ENCODE results near the gene C3orf80. TPM values are rescaled to one million over a fixed set of nuclear protein-coding genes. Genes with fewer than 3 reads are reported as not detected.
"Not testable (repeated sequence)": the region's sequence is repeated elsewhere in the genome, so short reads cannot be mapped to it uniquely, and the experiment has no call there.

C3orf80 gene
- total and polyA plus RNA-seq, 7 donors, result under 0.01 to 28.3 (median 13.3) TPM; not detected in 1

- no peaks in the 10 kb centered on the region for H3K9me3 ChIP-seq
- peaks cover 0 to 40% (median 18%) of the 10 kb centered on the region in 4 donors for H3K4me1 ChIP-seq
- DNase-seq, result no peak
- peaks cover 0 to 11% (median 0%) of the 10 kb centered on the region in 3 donors for H3K27me3 ChIP-seq
- H3K27ac ChIP-seq, result peak overlapping the region in 2 of 4 donors; percentile 82 to 84
- intact Hi-C loops (cut with DNase I), result loop anchor here (5.0 kb wide), 1 partner anchor 115 kb away; no protein-coding TSS in a partner anchor
- TF ChIP-seq POLR2A (IDR thresholded peaks at IDR 0.05) (no peak), CTCF (IDR thresholded peaks at IDR 0.05) (no peak), POLR2AphosphoS5 (IDR thresholded peaks at IDR 0.05) (no peak), EP300 (IDR thresholded peaks at IDR 0.05) (no peak)
- peak overlapping the region; percentile 5 to 81 (median 79) for H3K4me3 ChIP-seq
- WGBS, 2 donors, result 51 to 56% methylated on average over 3 of the region's 3 CpGs
- H3K36me3 ChIP-seq, result no peaks in the 10 kb centered on the region
Observed at GRCh38 chr3:160227419-160227818, 2.2 kb downstream of the C3orf80 start.

GRCh38 chr3:160232014-160232413 is 6.8 kb downstream of the C3orf80 start:
- intact Hi-C loops (cut with DNase I), result no loop called here
- Histone ChIP-seq H3K4me1 (peaks cover 0 to 16% (median 3%) of the 10 kb centered on the region in 4 donors), H3K4me3 (no peak overlapping the region), H3K27ac (no peak overlapping the region), H3K36me3 (no peaks in the 10 kb centered on the region), H3K27me3 (peaks cover 0 to 2% (median 0%) of the 10 kb centered on the region in 3 donors), H3K9me3 (no peaks in the 10 kb centered on the region)
- TF ChIP-seq CTCF (IDR thresholded peaks at IDR 0.05) (no peak), EP300 (IDR thresholded peaks at IDR 0.05) (no peak), POLR2AphosphoS5 (IDR thresholded peaks at IDR 0.05) (no peak), POLR2A (IDR thresholded peaks at IDR 0.05) (no peak)
- 66 to 73% methylated on average over 3 of the region's 3 CpGs for WGBS, 2 donors
- no peak for DNase-seq

DNA sequence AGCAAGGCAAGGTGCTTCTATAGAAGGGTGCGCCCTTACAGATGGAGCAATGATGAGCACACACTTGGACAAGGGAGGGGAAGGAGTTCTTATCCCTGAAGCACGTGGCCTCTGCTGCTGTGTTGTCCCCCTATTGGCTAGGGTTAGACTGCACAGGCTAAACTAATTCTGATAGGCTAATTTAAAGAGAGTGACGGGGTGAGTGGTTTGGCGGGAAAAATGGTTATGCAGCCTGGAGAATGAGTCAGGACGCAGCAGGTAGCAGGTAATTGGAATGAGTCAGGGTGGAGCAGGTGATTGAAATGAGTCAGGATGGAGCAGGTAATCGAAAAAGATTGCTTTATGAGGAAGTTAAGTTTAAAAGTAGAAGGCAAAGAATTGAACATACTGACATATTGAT is 15.5 kb downstream of the C3orf80 start:
- H3K27me3 ChIP-seq; H3K9me3 ChIP-seq; H3K4me1 ChIP-seq; H3K36me3 ChIP-seq; intact Hi-C loops (cut with DNase I); DNase-seq; H3K27ac ChIP-seq; H3K4me3 ChIP-seq: not testable (repeated sequence)
- whole genome bisulfite sequencing, 2 donors, result 78 to 89% methylated on average over 6 of the region's 6 CpGs

DNA sequence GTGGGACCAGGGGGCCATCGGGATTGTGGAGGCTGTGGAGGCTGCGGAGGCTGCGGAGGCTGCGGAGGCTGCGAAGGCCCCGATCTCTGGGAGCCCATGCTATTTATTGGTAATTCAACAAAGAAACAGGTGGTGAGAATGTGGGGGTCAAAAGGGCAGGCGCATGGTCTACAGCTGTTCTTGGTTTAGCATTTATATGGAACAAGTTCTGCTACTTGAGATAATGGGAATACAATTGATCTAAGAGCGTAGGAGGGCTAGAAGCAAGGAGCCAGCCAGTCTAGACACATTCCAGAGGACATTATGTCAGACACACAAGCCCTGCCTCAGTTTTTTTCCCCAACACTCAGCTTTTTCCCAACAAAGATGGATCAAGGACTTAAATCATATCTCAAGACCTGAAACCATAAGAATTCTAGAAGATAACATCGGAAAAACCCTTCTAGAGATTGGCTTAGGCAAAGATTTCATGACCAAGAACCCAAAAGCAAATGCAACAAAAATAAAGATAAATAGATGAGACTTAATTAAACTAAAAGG is 20.1 kb downstream of the C3orf80 start:
- Histone ChIP-seq H3K4me3 (no peak overlapping the region), H3K9me3 (peaks cover 0 to 2% (median 0%) of the 10 kb centered on the region in 4 donors), H3K27me3 (no peaks in the 10 kb centered on the region), H3K27ac (no peak overlapping the region), H3K4me1 (no peaks in the 10 kb centered on the region), H3K36me3 (no peaks in the 10 kb centered on the region)
- TF ChIP-seq POLR2AphosphoS5 (IDR thresholded peaks at IDR 0.05) (no peak), EP300 (IDR thresholded peaks at IDR 0.05) (no peak), POLR2A (IDR thresholded peaks at IDR 0.05) (no peak)
- DNase-seq, result no peak
- 91 to 94% methylated on average over 9 of the region's 9 CpGs for WGBS, 2 donors
- intact Hi-C loops (cut with DNase I), result no loop called here

- intact Hi-C loops (cut with DNase I), result no loop called here
Observed at GRCh38 chr3:160247766-160248165, 22.5 kb downstream of the C3orf80 start.

More at GRCh38 chr3:160247766-160248165, 22.5 kb downstream of the C3orf80 start:
- Histone ChIP-seq H3K36me3 (no peaks in the 10 kb centered on the region), H3K27ac (no peak overlapping the region), H3K4me1 (peaks cover 0 to 20% (median 5%) of the 10 kb centered on the region in 4 donors), H3K27me3 (no peaks in the 10 kb centered on the region), H3K9me3 (no peaks in the 10 kb centered on the region), H3K4me3 (no peak overlapping the region)
- DNase-seq, result no peak
- no peak for TF ChIP-seq POLR2A (IDR thresholded peaks at IDR 0.05)
- TF ChIP-seq CTCF (IDR thresholded peaks at IDR 0.05), result no peak
- TF ChIP-seq POLR2AphosphoS5 (IDR thresholded peaks at IDR 0.05), result no peak
- TF ChIP-seq EP300 (IDR thresholded peaks at IDR 0.05), result no peak
- 53 to 89% methylated on average over 1 of the region's 1 CpG for WGBS, 2 donors

Data from sigmoid colon (tissue), 7 donors.